HCT116 (cell line): ENCODE data around the gene G3BP2. TPM values are rescaled to one million over a fixed set of nuclear protein-coding genes. Genes with fewer than 3 reads are reported as not detected.

Experiments used
- ATAC-seq: fragments of 200-7000 bp; cut with Tn5 transposase; 2 replicates; pipeline ENCODE4 v1.9.1; 2020; ENCODE audit warnings: mild to moderate bottlenecking, moderate library complexity
- BruUV-seq: library from RNA; stranded (reverse); fragments of 400-500 nt; replicated peaks from 2 replicates; lab custom pipeline; 2021; lab: Mats Ljungman, UMichigan
- CTCF ChIA-PET: fragments of 300-600 bp; sonication (Branson Sonifier 250); formaldehyde crosslinking; loops from one replicate; lab custom pipeline; 2021; ENCODE audit warnings: antibody characterized with exemption; lab: Charles Lee
- POLR2A ChIA-PET: fragments of 300-600, 350-600 bp; sonication (Branson Sonifier 250); formaldehyde crosslinking; loops from one replicate; lab custom pipeline; 2021; ENCODE audit warnings: antibody characterized with exemption; lab: Charles Lee
- RAD21 ChIA-PET, 2 experiments: fragments of 300-600 bp; sonication (Branson Sonifier 250); formaldehyde crosslinking; loops; one replicate each; lab custom pipeline; 2023; ENCODE audit warnings: low total read pairs in 2 of 2; ENCODE audit not compliant: uncharacterized antibody in 2 of 2, unreplicated experiment in 2 of 2, low non-redundant PET in 1 of 2; lab: Charles Lee
- DNase-seq: peaks from one replicate; pipeline ENCODE4 v3.0.0-alpha.2; 2010; ENCODE audit warnings: low read depth, low spot score
- H2AFZ ChIP-seq: fragments of 200-600 bp; shearing (Covaris generic), sonication (generic); 2 replicates; pipeline ENCODE4 v1.6.1; 2017; ENCODE audit warnings: low read depth, mixed run types, mixed read lengths, antibody characterized with exemption, low read length; ENCODE audit not compliant: poor library complexity, severe bottlenecking
- H3K27ac ChIP-seq: 2 replicates; pipeline ENCODE4 v1.5.1; 2012; ENCODE audit warnings: low read depth, low read length
- H3K27me3 ChIP-seq: fragments of 200-600 bp; sonication (generic); 2 replicates; pipeline ENCODE4 v1.6.1; 2016; ENCODE audit warnings: mixed run types, low read length, mixed read lengths; ENCODE audit not compliant: insufficient read depth
- H3K36me3 ChIP-seq, 2 experiments: fragments of 200-500 bp in 1 of 2; fragments of 200-600 bp in 1 of 2; sonication (Bioruptor generic) in 1 of 2; sonication (generic) in 1 of 2; 2 replicates each; pipeline versions ENCODE4 v1.5.1 to v1.6.1; 2014 to 2016; ENCODE audit warnings: low read length in 2 of 2, inconsistent platforms in 1 of 2, mixed read lengths in 1 of 2, mixed run types in 1 of 2; ENCODE audit not compliant: insufficient read depth in 2 of 2, control insufficient read depth in 1 of 2
- H3K4me1 ChIP-seq, 2 experiments: fragments of 200-600 bp in 1 of 2; sonication (generic) in 1 of 2; 2 replicates each; pipeline versions ENCODE4 v1.5.1 to v1.6.1; 2012 to 2017; ENCODE audit warnings: low read length in 2 of 2, inconsistent platforms in 1 of 2, mild to moderate bottlenecking in 1 of 2, mixed read lengths in 1 of 2, mixed run types in 1 of 2, moderate library complexity in 1 of 2; ENCODE audit not compliant: insufficient read depth in 2 of 2, control insufficient read depth in 1 of 2
- H3K4me2 ChIP-seq: fragments of 200-600 bp; sonication (generic); 2 replicates; pipeline ENCODE4 v1.6.1; 2017; ENCODE audit warnings: mixed run types, low read length, mixed read lengths
- H3K4me3 ChIP-seq, 2 experiments: fragments of 200-600 bp in 1 of 2; sonication (generic) in 1 of 2; replicated peaks in 1 of 2; 2 replicates each; pipeline ENCODE4 v1.5.1; 2011 to 2016; ENCODE audit warnings: low read length in 2 of 2, control low read depth in 1 of 2, low read depth in 1 of 2, mild to moderate bottlenecking in 1 of 2, mixed read lengths in 1 of 2, mixed run types in 1 of 2
- H3K79me2 ChIP-seq: fragments of 200-600 bp; sonication (generic); 2 replicates; pipeline ENCODE4 v1.6.1; 2017; ENCODE audit warnings: mild to moderate bottlenecking, mixed run types, low read length, moderate library complexity, mixed read lengths; ENCODE audit not compliant: insufficient read depth
- H3K9ac ChIP-seq: fragments of 200-600 bp; sonication (generic); 2 replicates; pipeline ENCODE4 v1.6.1; 2016; ENCODE audit warnings: low read length, mixed read lengths
- H3K9me2 ChIP-seq: fragments of 200-600 bp; sonication (generic), shearing (Covaris generic); 2 replicates; pipeline ENCODE4 v1.6.1; 2017; ENCODE audit warnings: mixed run types, mild to moderate bottlenecking, moderate library complexity; ENCODE audit not compliant: insufficient read depth
- H3K9me3 ChIP-seq, 2 experiments: fragments of 200-500 bp in 1 of 2; fragments of 200-600 bp in 1 of 2; sonication (Bioruptor generic) in 1 of 2; sonication (generic) in 1 of 2; 2 replicates each; pipeline ENCODE4 v1.6.1; 2014 to 2017; ENCODE audit warnings: low read length in 2 of 2, mixed read lengths in 2 of 2, inconsistent platforms in 1 of 2, low read depth in 1 of 2, mild to moderate bottlenecking in 1 of 2, mixed run types in 1 of 2, moderate library complexity in 1 of 2; ENCODE audit not compliant: control insufficient read depth in 1 of 2, insufficient read depth in 1 of 2
- H4K20me1 ChIP-seq: fragments of 200-600 bp; sonication (generic), shearing (Covaris generic); 2 replicates; pipeline ENCODE4 v1.6.1; 2017; ENCODE audit warnings: mixed run types, mild to moderate bottlenecking, moderate library complexity; ENCODE audit not compliant: insufficient read depth
- ATF3 ChIP-seq: IDR thresholded peaks from 2 replicates; pipeline ENCODE4 v1.6.1; 2012
- CBX3 ChIP-seq: IDR thresholded peaks from 2 replicates; pipeline ENCODE4 v1.6.1; 2012; ENCODE audit warnings: low read depth
- ELF1 ChIP-seq: IDR thresholded peaks from 2 replicates; pipeline ENCODE4 v1.6.1; 2012; ENCODE audit warnings: low read depth, borderline replicate concordance
- EZH2 ChIP-seq: fragments of 200-600 bp; sonication (generic); IDR thresholded peaks from 2 replicates; pipeline ENCODE4 v1.6.1; 2017; ENCODE audit warnings: antibody characterized with exemption, mixed run types
- EZH2phosphoT487 ChIP-seq: fragments of 200-600 bp; IDR thresholded peaks from 2 replicates; pipeline ENCODE4 v1.6.1; 2018; ENCODE audit warnings: antibody characterized with exemption, borderline replicate concordance
- FOSL1 ChIP-seq: IDR thresholded peaks from 2 replicates; pipeline ENCODE4 v1.6.1; 2012; ENCODE audit warnings: low read depth
- JUND ChIP-seq: IDR thresholded peaks from 2 replicates; pipeline ENCODE4 v1.6.1; 2012
- POLR2AphosphoS5 ChIP-seq: IDR thresholded peaks from 2 replicates; pipeline ENCODE4 v1.6.1; 2011; ENCODE audit warnings: mild to moderate bottlenecking, low read depth, low read length, moderate library complexity
- REST ChIP-seq: IDR thresholded peaks from 2 replicates; pipeline ENCODE4 v1.6.1; 2012; ENCODE audit warnings: low read depth
- SIN3A ChIP-seq: IDR thresholded peaks from 2 replicates; pipeline ENCODE4 v1.6.1; 2012; ENCODE audit warnings: low read depth
- SP1 ChIP-seq: IDR thresholded peaks from 2 replicates; pipeline ENCODE4 v1.6.1; 2012; ENCODE audit warnings: low read depth
- ZFX ChIP-seq: fragments of 450-650 bp; IDR thresholded peaks from 2 replicates; pipeline ENCODE4 v1.6.1; 2017
- ZNF274 ChIP-seq: fragments of 200-500 bp; sonication (Bioruptor generic); IDR thresholded peaks from 2 replicates; pipeline ENCODE4 v1.6.1; 2014; ENCODE audit warnings: mild to moderate bottlenecking, low read depth, low read length, inconsistent platforms
- intact Hi-C: fragments of 100-400 bp; cut with micrococcal nuclease; formaldehyde crosslinking; loops from 2 replicates; pipeline ENCODE4 v1.10.0; 2022
- total RNA-seq: library from RNA; stranded (reverse); gene quantifications from one replicate; pipeline ENCODE4 v1.2.1, GENCODE V29; 2021; ENCODE audit not compliant: unreplicated experiment

The G3BP2 gene
- total RNA-seq, 1 experiment from 2014 or later = 153 TPM

- TF ChIP-seq ZNF274 = no peak
- TF ChIP-seq JUND = no peak
- TF ChIP-seq EZH2phosphoT487 = no peak
- TF ChIP-seq FOSL1 = no peak
- TF ChIP-seq SP1 = no peak
- TF ChIP-seq CBX3 = no peak
- no peak for TF ChIP-seq EZH2
- H3K9ac ChIP-seq = no peak overlapping the region
- no peaks in the 10 kb centered on the region for H3K9me2 ChIP-seq
- POLR2A ChIA-PET = no interaction called here
- RAD21 ChIA-PET = no interaction called here
- no peaks in the 10 kb centered on the region for H4K20me1 ChIP-seq
- no TSS peak for BruUV-seq
- H3K4me1 ChIP-seq = no peaks in the 10 kb centered on the region
- ATAC-seq (0 out of 2 replicates have a peak, but pooled peaks have one; percentile 42), DNase-seq (no peak)
- no peaks in the 10 kb centered on the region for H3K9me3 ChIP-seq
- H3K27ac ChIP-seq = no peak overlapping the region
- H2AFZ ChIP-seq = no peak overlapping the region
- H3K27me3 ChIP-seq = no peaks in the 10 kb centered on the region
- H3K36me3 ChIP-seq = no peaks in the 10 kb centered on the region
- H3K79me2 ChIP-seq = peaks cover 10% of the 10 kb centered on the region; the same call in 1 of the 2 replicates
- CTCF ChIA-PET = interaction anchor here (1.9 kb wide), 1 partner anchor 19 kb away, joined by 7 read pairs; the partner anchor contains the start of gene USO1
- no peak overlapping the region for H3K4me3 ChIP-seq
- intact Hi-C loops = no loop called here
- H3K4me2 ChIP-seq = no peak overlapping the region
Measured at GRCh38 chr4:75705198-75705977, 32.2 kb upstream of the G3BP2 start.

- no TSS peak for BruUV-seq
- H3K4me2 ChIP-seq = no peak overlapping the region
- H4K20me1 ChIP-seq = no peaks in the 10 kb centered on the region
- H3K36me3 ChIP-seq = no peaks in the 10 kb centered on the region
- ChIA-PET POLR2A (no interaction called here), CTCF (no interaction called here), RAD21 (no interaction called here)
- no peak overlapping the region for H2AFZ ChIP-seq
- H3K4me3 ChIP-seq = no peak overlapping the region
- no peak for TF ChIP-seq SIN3A
- TF ChIP-seq EZH2 = no peak
- no peak for TF ChIP-seq ELF1
- no peak for TF ChIP-seq POLR2AphosphoS5
- no peak for TF ChIP-seq ZFX
- no peak for TF ChIP-seq ZNF274
- no peak for TF ChIP-seq ATF3
- TF ChIP-seq REST = no peak
- no peak for TF ChIP-seq SP1
- TF ChIP-seq FOSL1 = no peak
- intact Hi-C loops = no loop called here
- DNase-seq = no peak
- no peak for ATAC-seq
- H3K27me3 ChIP-seq = no peaks in the 10 kb centered on the region
- H3K79me2 ChIP-seq = peaks cover 4% of the 10 kb centered on the region; the same call in 1 of the 2 replicates
- no peak overlapping the region for H3K9ac ChIP-seq
- no peaks in the 10 kb centered on the region for H3K9me3 ChIP-seq
- no peaks in the 10 kb centered on the region for H3K9me2 ChIP-seq
- H3K27ac ChIP-seq = no peak overlapping the region
- H3K4me1 ChIP-seq = no peaks in the 10 kb centered on the region
Measured at GRCh38 chr4:75702919-75703411, 29.8 kb upstream of the G3BP2 start.
